HG02763 (cell line): Measurements from ENCODE around the gene TRPV3.
A peak's percentile ranks its signal among the peaks of the same experiment; 100 is the strongest.
"Not testable (repeated sequence)": the region's sequence is repeated elsewhere in the genome, so short reads cannot be mapped to it uniquely, and the experiment has no call there.

Experiments used
- ATAC-seq: cut with Tn5 transposase; IDR thresholded peaks from one replicate; pipeline ENCODE4 v1.9.1; 2021; ENCODE audit warnings: mild to moderate bottlenecking, moderate library complexity; ENCODE audit not compliant: unreplicated experiment

The TRPV3 gene

GRCh38 chr17:3574231-3574630, 16.6 kb upstream of the TRPV3 start:
- ATAC-seq: no peak

DNA sequence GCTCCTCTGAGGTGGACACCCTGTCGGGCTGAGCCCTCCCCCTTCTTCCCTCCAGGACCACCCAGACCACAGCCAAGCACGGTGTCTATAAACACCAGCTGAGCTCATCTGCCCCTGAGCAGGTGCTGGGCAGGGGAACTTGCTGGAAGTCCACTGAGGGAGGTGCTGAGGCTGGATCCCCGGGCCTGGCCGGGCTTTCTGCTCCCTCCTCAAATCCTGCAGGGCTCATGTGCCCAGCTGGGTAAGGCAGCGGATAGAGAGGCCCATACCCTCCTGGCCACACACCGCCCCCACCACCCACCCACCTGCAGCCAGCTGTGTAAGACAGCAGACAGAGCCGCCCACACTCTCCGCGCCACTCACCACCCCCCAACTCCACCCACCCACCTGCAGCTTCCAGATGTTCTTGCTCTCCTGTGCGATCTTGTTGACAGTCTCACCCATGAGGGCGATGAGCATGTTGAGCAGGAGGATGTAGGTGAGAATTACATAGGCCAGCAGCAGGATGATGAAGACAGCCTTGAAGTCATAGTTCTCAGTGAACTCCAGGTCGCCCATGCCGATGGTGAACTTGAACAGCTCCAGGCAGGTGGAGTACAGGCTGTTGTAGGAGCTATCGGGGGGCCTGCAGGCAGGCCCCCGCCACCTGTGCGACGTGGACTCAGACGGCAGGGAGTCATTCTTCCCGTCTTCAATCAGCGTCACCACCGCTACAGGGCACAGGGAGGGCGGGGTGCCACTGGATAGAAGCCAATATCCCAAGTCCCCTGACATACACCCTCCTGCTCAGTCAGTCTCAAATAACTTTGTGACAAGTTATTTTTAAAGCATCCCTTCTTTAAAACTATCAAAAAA, 15.9 kb upstream of the TRPV3 start:
- no peak for ATAC-seq

GRCh38 chr17:3572231-3572630, 14.6 kb upstream of the TRPV3 start:
- ATAC-seq: no peak

- no peak for ATAC-seq
Measured at GRCh38 chr17:3571043-3571900, 13.7 kb upstream of the TRPV3 start.

DNA sequence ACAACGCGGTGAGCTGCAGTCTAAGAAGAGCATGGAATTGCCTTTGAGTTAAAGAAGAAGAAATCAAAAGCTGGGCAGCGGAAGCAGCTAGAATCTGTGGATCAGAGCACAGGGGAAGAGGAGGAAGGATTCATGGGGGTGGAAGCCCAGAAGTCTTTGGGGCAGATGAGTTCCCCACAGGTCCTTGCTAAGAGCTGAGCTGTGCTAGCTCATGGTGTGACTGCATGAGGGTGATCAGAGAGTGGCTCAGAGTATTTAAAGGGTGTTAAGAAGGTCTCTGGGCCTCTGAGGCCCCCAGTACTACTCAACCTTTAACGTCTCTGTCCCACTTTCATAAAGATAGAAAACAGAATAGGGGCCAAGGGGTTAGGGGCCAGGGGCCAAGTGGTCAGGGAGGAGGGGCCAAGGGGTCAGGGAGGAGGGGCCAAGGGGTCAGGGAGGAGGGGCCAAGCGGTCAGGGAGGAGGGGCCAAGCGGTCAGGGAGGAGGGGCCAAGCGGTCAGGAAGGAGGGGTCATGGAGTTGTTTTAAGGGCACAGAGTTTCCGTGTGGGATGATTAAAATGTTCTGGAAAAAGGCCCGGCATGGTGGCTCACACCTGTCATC, 12.0 kb upstream of the TRPV3 start:
- ATAC-seq: no peak

DNA sequence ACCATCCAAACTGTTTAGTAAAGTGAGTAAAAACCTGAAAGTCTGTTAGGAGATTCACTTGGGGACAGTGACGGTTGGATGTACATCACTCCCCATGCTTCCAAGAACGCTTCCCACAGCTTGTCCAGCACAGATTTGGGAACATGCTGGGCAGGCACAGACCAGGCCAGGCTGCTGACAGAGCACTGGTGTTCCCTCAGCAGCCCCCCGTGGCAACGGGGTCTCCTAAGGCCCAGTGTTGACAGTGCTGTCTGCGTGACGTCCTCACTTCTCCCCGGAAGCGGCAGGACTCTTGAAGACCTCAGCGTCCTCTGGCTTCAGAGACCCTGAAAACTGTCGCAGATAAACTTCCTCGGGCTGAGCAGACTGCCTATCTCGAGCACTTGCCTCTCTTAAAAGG, 8.9 kb upstream of the TRPV3 start:
- no peak for ATAC-seq

- ATAC-seq: no peak
Measured at GRCh38 chr17:3565143-3565542, 7.5 kb upstream of the TRPV3 start.

GRCh38 chr17:3564241-3564640, 6.6 kb upstream of the TRPV3 start:
- ATAC-seq: not testable (repeated sequence)

- ATAC-seq: no peak
Measured at GRCh38 chr17:3559270-3559645, 1.6 kb upstream of the TRPV3 start.

GRCh38 chr17:3558603-3559269, 1.1 kb upstream of the TRPV3 start:
- peak; percentile 62 for ATAC-seq

DNA sequence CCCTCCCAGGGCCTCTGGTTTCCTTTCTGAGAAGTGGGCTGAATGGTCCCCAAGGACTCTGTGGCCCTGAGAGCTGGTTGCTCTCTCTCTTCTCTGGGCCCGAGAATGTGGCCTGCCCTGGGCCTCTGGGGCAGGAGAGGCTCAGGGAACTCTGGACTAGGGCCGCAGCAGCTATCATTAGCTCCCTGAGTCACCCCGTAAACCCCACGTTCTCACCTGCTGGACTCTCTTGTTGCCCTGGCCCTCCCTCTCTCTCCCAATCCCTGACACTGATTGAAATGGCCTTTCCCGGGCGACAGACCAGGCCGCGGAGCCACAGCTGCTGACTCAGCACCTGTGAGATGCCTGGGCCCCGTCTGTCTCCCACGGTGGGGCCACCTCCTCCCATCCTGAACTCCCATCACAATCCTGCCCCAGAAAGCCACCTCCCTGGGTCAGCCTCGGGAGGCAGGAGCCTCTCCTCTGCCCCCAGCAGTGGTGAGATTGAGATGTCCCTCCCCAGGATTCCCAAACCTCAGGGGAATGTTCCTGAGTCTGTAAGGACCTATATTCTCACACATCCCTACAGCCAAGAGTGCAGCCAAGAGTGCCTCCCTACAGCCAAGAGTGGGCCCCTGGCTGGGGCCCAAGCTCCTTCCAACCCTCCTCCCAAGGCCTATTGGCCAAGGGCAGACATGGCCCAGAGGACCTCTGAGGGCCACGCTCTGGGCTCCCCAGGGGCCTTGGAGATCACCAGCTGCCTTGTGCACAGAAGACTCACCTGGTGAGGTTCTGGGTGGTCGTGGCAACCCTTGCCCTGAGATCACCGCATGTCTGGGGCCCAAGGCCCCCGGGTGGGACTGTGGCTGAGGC, 470 bp downstream of the TRPV3 start:
- no peak for ATAC-seq

GRCh38 chr17:3556239-3556915, 1.2 kb downstream of the TRPV3 start:
- ATAC-seq: no peak

DNA sequence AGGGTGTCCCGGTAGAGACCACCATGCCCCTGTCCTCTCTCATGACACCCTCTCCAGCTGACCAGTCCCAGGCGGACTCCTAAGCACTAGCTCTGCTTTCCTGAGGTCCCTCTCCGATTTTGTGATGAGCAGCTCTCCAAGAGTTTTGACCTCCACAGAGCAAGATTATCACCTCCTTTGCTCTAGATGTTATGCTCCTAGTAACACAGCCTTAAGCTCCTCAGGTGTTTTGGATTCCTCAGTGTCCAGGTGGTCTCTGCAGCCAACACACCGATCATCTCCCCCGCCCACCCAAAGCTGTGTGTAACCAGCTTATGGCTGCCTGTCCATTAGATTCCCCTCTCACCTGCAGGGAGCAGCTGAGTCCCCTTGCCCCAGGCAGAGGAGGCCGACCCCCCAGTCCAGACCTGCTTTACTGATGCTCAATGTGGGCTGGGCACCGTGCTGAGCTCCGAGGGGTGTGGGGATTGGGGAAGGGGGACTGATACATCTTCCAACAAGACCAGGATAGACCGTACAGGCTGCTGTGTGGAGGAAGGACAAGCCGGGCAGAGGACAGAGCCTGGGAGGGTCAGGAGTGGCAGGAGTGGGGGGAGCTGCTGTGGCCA, 2.3 kb downstream of the TRPV3 start:
- ATAC-seq: no peak

- no peak for ATAC-seq
Measured at GRCh38 chr17:3554440-3554839, 3.2 kb downstream of the TRPV3 start.

- no peak for ATAC-seq
Measured at GRCh38 chr17:3553419-3554401, 3.9 kb downstream of the TRPV3 start.

- no peak for ATAC-seq
Measured at GRCh38 chr17:3552916-3553315, 4.7 kb downstream of the TRPV3 start.

GRCh38 chr17:3551189-3551588, 6.4 kb downstream of the TRPV3 start:
- ATAC-seq: no peak

DNA sequence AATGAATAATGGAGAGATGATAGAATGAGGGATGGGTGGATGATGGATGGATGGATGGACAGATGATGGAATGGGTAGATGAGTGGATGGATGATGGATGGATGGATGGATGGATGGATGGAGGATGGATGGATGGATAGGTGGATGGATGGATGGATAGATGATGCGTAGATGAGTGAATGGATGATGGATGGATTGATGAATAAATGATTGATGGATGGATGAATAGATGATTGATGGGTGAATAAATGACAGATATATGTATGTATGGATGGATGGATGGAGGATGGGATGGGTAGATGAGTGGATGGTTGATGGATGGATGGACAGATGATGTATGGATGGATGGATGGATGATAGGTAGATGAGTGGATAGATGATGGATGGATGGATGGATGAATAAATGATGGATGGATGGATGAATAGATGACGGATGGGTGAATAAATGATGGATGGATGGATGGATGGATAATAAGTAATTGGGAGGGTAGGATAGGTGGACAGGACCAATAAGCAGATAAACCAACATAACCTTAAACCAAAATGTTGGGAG, 7.9 kb downstream of the TRPV3 start:
- ATAC-seq: no peak
